Sigmoid colon (tissue), 4 donors: Measurements from ENCODE around the gene MUC3A.

Source experiments
- CTCF ChIP-seq, 4 experiments: fragments of 450-650 bp in 3 of 4; fragments of 200-600 bp in 1 of 4; IDR thresholded peaks; one replicate each; pipeline ENCODE4 v1.5.1; 2016 to 2019; ENCODE audit warnings: antibody characterized with exemption in 4 of 4, mild to moderate bottlenecking in 3 of 4, moderate library complexity in 2 of 4
- EP300 ChIP-seq, 4 donors: sonication (generic); formaldehyde crosslinking; IDR thresholded peaks; one replicate each; pipeline ENCODE4 v1.6.1; 2017; ENCODE audit warnings: antibody characterized with exemption in 4 of 4
- POLR2A ChIP-seq, 2 donors: fragments of 450-650 bp; IDR thresholded peaks; one replicate each; pipeline ENCODE4 v1.6.1; 2016; ENCODE audit warnings: antibody characterized with exemption in 2 of 2, mild to moderate bottlenecking in 2 of 2, moderate library complexity in 2 of 2
- POLR2AphosphoS5 ChIP-seq, 4 donors: sonication (generic); formaldehyde crosslinking; IDR thresholded peaks; one replicate each; pipeline ENCODE4 v1.6.1; 2017; ENCODE audit warnings: antibody characterized with exemption in 4 of 4

DNA sequence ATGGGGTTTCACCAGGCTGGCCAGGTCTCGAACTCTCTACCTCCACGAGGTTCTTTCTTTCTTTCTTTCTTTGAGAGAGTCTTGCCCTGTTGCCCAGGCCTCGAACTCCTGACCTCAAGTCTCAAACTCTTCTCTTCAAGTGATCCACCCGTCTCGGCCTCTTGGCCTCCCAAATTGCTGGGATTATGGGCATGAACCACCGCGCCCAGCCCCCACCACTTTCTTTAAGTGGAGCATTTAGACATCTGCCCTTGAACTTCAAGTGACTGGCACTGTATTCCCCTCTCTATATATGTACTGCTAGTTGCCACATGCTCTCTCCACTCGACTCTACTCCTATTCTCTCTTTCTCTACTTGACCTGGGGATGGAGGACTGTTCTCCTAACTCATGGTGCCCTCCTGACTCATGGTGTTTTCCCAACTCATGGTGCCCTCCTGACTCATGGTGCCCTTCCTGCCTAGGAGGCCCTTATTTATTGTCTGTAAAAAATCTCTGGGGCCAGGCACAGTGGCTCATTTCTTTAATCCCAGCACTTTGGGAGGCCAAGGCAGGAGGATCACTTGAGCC is 34.4 kb upstream of the MUC3A start:
- TF ChIP-seq EP300 (IDR thresholded peaks at IDR 0.05) (no peak), CTCF (IDR thresholded peaks at IDR 0.05) (no peak), POLR2A (IDR thresholded peaks at IDR 0.05) (no peak), POLR2AphosphoS5 (IDR thresholded peaks at IDR 0.05) (no peak)
